ENCODE data around the gene FLT3. TPM values are rescaled to one million over a fixed set of nuclear protein-coding genes. Genes with fewer than 3 reads are reported as not detected.
A peak's percentile ranks its signal among the peaks of the same experiment; 100 is the strongest.
"Not testable (repeated sequence)": the region's sequence is repeated elsewhere in the genome, so short reads cannot be mapped to it uniquely, and the experiment has no call there.

Gene FLT3
- total RNA-seq, 1 donor from 2014 or later: not detected

GRCh38 chr13:28089065-28089464 lies 11.3 kb downstream of the FLT3 start:
- H3K36me3 Mint-ChIP-seq (ENCODE audit: low read depth): peaks cover 2% of the 10 kb centered on the region

GRCh38 chr13:28077820-28078219 lies 22.6 kb downstream of the FLT3 start:
- not testable (repeated sequence) for DNase-seq (ENCODE audit: low spot score); H3K9me3 Mint-ChIP-seq (ENCODE audit: low read depth); H3K27ac Mint-ChIP-seq (ENCODE audit: unreplicated experiment); H3K36me3 Mint-ChIP-seq (ENCODE audit: low read depth); H3K4me3 Mint-ChIP-seq (ENCODE audit: unreplicated experiment); H3K4me1 Mint-ChIP-seq (ENCODE audit: low read depth)
- H3K27me3 Mint-ChIP-seq (ENCODE audit: low read depth): peaks cover 22% of the 10 kb centered on the region

More at GRCh38 chr13:28089065-28089464, 11.3 kb downstream of the FLT3 start:
- DNase-seq (ENCODE audit: low spot score): no peak
- Mint-ChIP-seq H3K4me3 (ENCODE audit: unreplicated experiment) (no peak overlapping the region), H3K4me1 (ENCODE audit: low read depth) (no peaks in the 10 kb centered on the region), H3K9me3 (ENCODE audit: low read depth) (no peaks in the 10 kb centered on the region), H3K27me3 (ENCODE audit: low read depth) (peaks cover 42% of the 10 kb centered on the region), H3K27ac (ENCODE audit: unreplicated experiment) (no peak overlapping the region)
- TF ChIP-seq CTCF (IDR thresholded peaks at IDR 0.05): no peak

- H3K36me3 Mint-ChIP-seq (ENCODE audit: low read depth): no peaks in the 10 kb centered on the region
- no peak overlapping the region for H3K4me3 Mint-ChIP-seq (ENCODE audit: unreplicated experiment)
- no peak for TF ChIP-seq CTCF (IDR thresholded peaks at IDR 0.05)
- no peak overlapping the region for H3K27ac Mint-ChIP-seq (ENCODE audit: unreplicated experiment)
- no peaks in the 10 kb centered on the region for H3K4me1 Mint-ChIP-seq (ENCODE audit: low read depth)
- no peaks in the 10 kb centered on the region for H3K9me3 Mint-ChIP-seq (ENCODE audit: low read depth)
- no peak for DNase-seq (ENCODE audit: low spot score)
- peaks cover 22% of the 10 kb centered on the region for H3K27me3 Mint-ChIP-seq (ENCODE audit: low read depth)
Measured at GRCh38 chr13:28077231-28077630, 23.1 kb downstream of the FLT3 start.

GRCh38 chr13:28071424-28071823 lies 29.0 kb downstream of the FLT3 start:
- peaks cover 14% of the 10 kb centered on the region for H3K27me3 Mint-ChIP-seq (ENCODE audit: low read depth)
- no peak overlapping the region for H3K4me3 Mint-ChIP-seq (ENCODE audit: unreplicated experiment)
- TF ChIP-seq CTCF (IDR thresholded peaks at IDR 0.05): no peak
- H3K4me1 Mint-ChIP-seq (ENCODE audit: low read depth): no peaks in the 10 kb centered on the region
- H3K36me3 Mint-ChIP-seq (ENCODE audit: low read depth): no peaks in the 10 kb centered on the region
- H3K9me3 Mint-ChIP-seq (ENCODE audit: low read depth): no peaks in the 10 kb centered on the region
- H3K27ac Mint-ChIP-seq (ENCODE audit: unreplicated experiment): no peak overlapping the region
- no peak for DNase-seq (ENCODE audit: low spot score)

GRCh38 chr13:28067491-28067890 lies 32.9 kb downstream of the FLT3 start:
- no peak overlapping the region for H3K4me3 Mint-ChIP-seq (ENCODE audit: unreplicated experiment)
- no peaks in the 10 kb centered on the region for H3K9me3 Mint-ChIP-seq (ENCODE audit: low read depth)
- DNase-seq (ENCODE audit: low spot score): no peak
- no peaks in the 10 kb centered on the region for H3K4me1 Mint-ChIP-seq (ENCODE audit: low read depth)
- peaks cover 19% of the 10 kb centered on the region for H3K27me3 Mint-ChIP-seq (ENCODE audit: low read depth)
- H3K27ac Mint-ChIP-seq (ENCODE audit: unreplicated experiment): no peak overlapping the region
- no peak for TF ChIP-seq CTCF (IDR thresholded peaks at IDR 0.05)
- H3K36me3 Mint-ChIP-seq (ENCODE audit: low read depth): no peaks in the 10 kb centered on the region

GRCh38 chr13:28058866-28059613 lies 41.3 kb downstream of the FLT3 start:
- no peaks in the 10 kb centered on the region for H3K36me3 Mint-ChIP-seq (ENCODE audit: low read depth)
- H3K9me3 Mint-ChIP-seq (ENCODE audit: low read depth): no peaks in the 10 kb centered on the region
- H3K27me3 Mint-ChIP-seq (ENCODE audit: low read depth): peaks cover 22% of the 10 kb centered on the region
- TF ChIP-seq CTCF (IDR thresholded peaks at IDR 0.05): peak; percentile 62
- no peak for DNase-seq (ENCODE audit: low spot score)
- no peak overlapping the region for H3K4me3 Mint-ChIP-seq (ENCODE audit: unreplicated experiment)
- H3K4me1 Mint-ChIP-seq (ENCODE audit: low read depth): no peaks in the 10 kb centered on the region
- H3K27ac Mint-ChIP-seq (ENCODE audit: unreplicated experiment): no peak overlapping the region

Data from chondrocyte (in vitro differentiated cells).